Epithelial cell of esophagus (primary cell): ENCODE data around the gene DPYD.
A peak's percentile ranks its signal among the peaks of the same experiment; 100 is the strongest.

ENCODE experiments used
- DNase-seq: peaks from one replicate; pipeline ENCODE4 v3.0.0; 2010; ENCODE audit warnings: low read depth
- H3K4me3 ChIP-seq: 2 replicates; pipeline ENCODE4 v1.5.1; 2011; ENCODE audit warnings: mild to moderate bottlenecking, low read length, control low read depth
- TF ChIP-seq, protein P1 (sequence below): IDR thresholded peaks from 2 replicates; pipeline ENCODE4 v1.5.1; 2011; ENCODE audit warnings: low read depth, mild to moderate bottlenecking, low read length, control low read depth, inconsistent platforms; ENCODE audit not compliant: insufficient read depth; ENCODE audit errors: missing control alignments

DPYD gene

DNA sequence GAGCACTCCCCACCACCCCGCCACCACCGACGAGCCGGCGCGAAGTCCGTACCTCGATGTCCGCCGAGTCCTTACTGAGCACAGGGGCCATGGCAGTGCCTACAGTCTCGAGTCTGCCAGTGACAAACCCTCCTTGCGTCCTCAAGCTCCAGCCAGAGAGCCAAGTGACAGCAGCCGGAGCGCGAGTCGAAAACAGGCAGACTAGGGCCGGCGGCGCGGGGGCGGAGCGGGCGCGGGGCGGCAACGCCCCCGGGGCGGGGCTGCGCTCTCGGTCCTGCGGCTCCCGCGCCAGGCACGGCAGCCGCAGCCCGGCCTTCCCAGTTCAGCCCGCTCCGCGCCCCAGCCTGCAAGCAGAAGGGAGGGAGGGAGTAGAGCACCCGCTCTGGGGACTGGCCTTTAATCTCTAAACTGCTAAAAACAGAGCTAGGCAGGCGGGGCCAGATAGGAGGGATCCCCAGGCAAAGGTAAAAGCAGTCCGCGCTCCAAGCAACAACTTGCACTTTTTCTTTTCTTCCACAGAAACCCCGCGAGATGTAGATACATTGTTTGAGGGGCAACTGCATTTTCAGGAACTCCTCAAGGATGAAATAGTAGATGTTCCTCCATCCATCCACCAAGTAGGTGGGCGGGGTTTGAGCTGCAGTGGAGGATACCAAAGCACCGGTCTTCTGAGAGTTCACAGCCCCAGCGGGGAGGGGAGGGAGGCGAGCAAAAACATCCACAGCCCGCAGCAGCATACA, at the start of gene DPYD:
TSS of gene DPYD (minus strand) at position 203 of the 740 bp plus-strand sequence. CDS start at position 91, 112 bp downstream.
- H3K4me3 ChIP-seq = peak within 1 kb of the TSS; percentile 85
- DNase-seq = peak; percentile 84
- TF ChIP-seq, protein P1, sequence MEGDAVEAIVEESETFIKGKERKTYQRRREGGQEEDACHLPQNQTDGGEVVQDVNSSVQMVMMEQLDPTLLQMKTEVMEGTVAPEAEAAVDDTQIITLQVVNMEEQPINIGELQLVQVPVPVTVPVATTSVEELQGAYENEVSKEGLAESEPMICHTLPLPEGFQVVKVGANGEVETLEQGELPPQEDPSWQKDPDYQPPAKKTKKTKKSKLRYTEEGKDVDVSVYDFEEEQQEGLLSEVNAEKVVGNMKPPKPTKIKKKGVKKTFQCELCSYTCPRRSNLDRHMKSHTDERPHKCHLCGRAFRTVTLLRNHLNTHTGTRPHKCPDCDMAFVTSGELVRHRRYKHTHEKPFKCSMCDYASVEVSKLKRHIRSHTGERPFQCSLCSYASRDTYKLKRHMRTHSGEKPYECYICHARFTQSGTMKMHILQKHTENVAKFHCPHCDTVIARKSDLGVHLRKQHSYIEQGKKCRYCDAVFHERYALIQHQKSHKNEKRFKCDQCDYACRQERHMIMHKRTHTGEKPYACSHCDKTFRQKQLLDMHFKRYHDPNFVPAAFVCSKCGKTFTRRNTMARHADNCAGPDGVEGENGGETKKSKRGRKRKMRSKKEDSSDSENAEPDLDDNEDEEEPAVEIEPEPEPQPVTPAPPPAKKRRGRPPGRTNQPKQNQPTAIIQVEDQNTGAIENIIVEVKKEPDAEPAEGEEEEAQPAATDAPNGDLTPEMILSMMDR = no peak

DNA sequence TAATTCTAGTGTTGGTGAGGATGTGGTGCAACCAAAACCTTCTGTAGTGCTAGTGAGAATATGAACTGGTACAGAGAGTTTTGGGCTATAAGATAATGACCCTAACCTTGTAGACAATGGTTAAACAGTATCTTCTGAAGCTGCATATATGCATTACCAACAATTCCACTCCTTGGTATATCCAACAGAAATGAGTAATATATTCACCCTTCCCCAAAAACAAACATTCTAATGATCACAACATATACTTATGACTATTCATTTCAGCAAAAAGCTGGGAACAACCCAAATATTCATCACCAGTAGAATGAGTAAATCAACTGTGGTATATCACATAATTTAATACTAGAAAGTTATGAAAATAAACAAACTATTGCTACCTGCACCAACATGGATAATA, 39.6 kb upstream of the DPYD start:
- DNase-seq = no peak
- H3K4me3 ChIP-seq = no peak overlapping the region
- TF ChIP-seq, protein P1 = no peak

GRCh38 chr1:97947695-97948094, 26.9 kb upstream of the DPYD start:
- DNase-seq = no peak
- no peak overlapping the region for H3K4me3 ChIP-seq
- TF ChIP-seq, protein P1 = no peak

DNA sequence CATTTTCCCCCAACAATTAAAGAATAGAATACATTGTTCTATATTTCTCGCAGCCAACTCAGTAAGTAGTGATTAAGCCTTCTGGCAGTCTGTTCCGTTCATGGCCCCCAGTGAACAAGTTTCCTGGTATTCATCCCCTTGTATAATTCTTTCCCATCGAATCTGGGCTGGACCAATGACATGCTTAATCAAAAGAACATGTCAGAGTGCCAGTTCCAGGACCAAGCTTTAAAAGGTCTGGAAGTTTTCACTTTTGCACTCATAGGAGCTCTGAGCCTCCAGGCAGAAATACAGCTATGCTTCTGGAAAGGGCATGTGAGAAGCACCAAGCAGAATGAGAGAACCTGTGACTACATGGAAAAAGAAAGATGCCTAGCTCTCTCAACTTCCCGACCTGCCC, 22.5 kb upstream of the DPYD start:
- DNase-seq = peak; percentile 30
- TF ChIP-seq, protein P1 = no peak
- H3K4me3 ChIP-seq = no peak overlapping the region

DNA sequence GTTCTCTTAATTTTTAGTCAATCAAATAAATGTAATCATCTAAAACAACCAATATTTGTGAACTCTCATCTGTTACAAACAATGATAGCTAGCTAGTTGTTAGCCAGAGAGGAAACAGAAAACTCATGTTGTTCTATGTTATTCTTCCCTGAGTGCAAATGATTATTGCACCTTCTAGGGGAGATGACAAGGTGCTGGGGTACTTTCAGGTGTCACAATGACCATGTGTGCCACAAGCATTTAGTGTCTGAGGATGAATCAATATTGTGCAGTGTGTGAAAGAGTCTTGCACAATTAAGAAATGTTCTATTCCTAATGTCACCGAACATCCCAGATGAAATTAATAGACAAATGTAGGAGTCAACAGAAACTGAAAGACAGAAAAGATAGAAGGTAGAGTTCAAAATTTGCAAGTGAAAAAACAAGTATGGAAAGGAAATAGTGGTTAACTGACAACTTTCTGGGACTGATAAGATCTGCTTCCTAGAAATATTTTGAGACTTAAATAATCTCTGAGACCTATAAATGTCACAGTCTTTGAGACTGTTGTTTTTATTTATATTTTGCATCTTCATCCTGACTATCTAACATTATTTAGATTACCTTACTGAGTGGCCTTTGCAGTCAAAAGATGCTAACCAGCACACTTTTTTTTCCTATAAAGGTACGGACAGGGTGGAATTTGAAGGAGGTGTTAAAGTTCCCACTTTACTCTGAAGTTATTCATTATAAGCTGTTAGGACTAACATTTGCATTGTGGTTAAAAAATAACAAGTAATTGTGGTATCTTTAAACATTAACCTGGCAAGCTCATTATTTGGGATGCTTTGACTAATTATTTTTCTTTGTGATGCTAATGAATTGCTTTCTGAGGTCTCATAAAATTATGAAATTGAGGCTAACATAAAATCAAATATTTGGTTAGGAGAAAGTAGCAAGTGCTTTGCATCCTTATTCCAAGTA, 21.6 kb upstream of the DPYD start:
- no peak for DNase-seq
- TF ChIP-seq, protein P1 = no peak
- no peak overlapping the region for H3K4me3 ChIP-seq

GRCh38 chr1:97938285-97938642, 17.4 kb upstream of the DPYD start:
- TF ChIP-seq, protein P1 = no peak
- no peak for DNase-seq
- no peak overlapping the region for H3K4me3 ChIP-seq
